CD14-positive monocyte (primary cell): Measurements from ENCODE around the gene STAC. TPM values are rescaled to one million over a fixed set of nuclear protein-coding genes. Genes with fewer than 3 reads are reported as not detected.

Experiments
- DNase-seq, 3 donors: peaks; one replicate each; pipeline ENCODE4 v3.0.0-alpha.2; 2011 to 2022
- H2AFZ ChIP-seq: 2 replicates; pipeline ENCODE4 v1.6.0; 2012; ENCODE audit warnings: mild to moderate bottlenecking, low read depth, low read length, inconsistent platforms; ENCODE audit not compliant: insufficient read depth, poor library complexity, severe bottlenecking
- H3K27ac ChIP-seq, 2 donors: 1 replicate in 1 of 2; 2 replicates in 1 of 2; pipeline ENCODE4 v1.5.1; 2012 to 2013; ENCODE audit warnings: low read length in 2 of 2, control low read depth in 1 of 2, inconsistent platforms in 1 of 2, low read depth in 1 of 2, mild to moderate bottlenecking in 1 of 2
- H3K27me3 ChIP-seq, 2 donors: one replicate each; pipeline versions ENCODE4 v1.6.0 to v1.6.1; 2011 to 2013; ENCODE audit warnings: low read length in 2 of 2; ENCODE audit not compliant: control insufficient read depth in 2 of 2, insufficient read depth in 2 of 2
- H3K36me3 ChIP-seq, 2 donors: replicated peaks in 1 of 2; 1 replicate in 1 of 2; 2 replicates in 1 of 2; pipeline versions ENCODE4 v1.5.1 to v1.6.1; 2012 to 2013; ENCODE audit warnings: low read length in 2 of 2, control low read depth in 1 of 2, inconsistent platforms in 1 of 2, mild to moderate bottlenecking in 1 of 2; ENCODE audit not compliant: insufficient read depth in 2 of 2, control insufficient read depth in 1 of 2
- H3K4me1 ChIP-seq, 2 donors: 1 replicate in 1 of 2; 2 replicates in 1 of 2; pipeline versions ENCODE4 v1.5.1 to v1.6.1; 2012 to 2013; ENCODE audit warnings: low read length in 2 of 2, control low read depth in 1 of 2, inconsistent platforms in 1 of 2, mild to moderate bottlenecking in 1 of 2, moderate library complexity in 1 of 2; ENCODE audit not compliant: insufficient read depth in 2 of 2, control insufficient read depth in 1 of 2
- H3K4me2 ChIP-seq: replicated peaks from 2 replicates; pipeline ENCODE3; 2012; ENCODE audit warnings: low read length, moderate library complexity, mild to moderate bottlenecking; ENCODE audit not compliant: poor library complexity, severe bottlenecking; ENCODE audit errors: extremely low read depth
- H3K4me3 ChIP-seq, 3 experiments: fragments of 200-600 bp in 1 of 3; sonication (generic) in 1 of 3; replicated peaks in 1 of 3; 1 replicate in 2 of 3; 2 replicates in 1 of 3; pipeline ENCODE4 v1.5.1; 2011 to 2013; ENCODE audit warnings: low read length in 3 of 3, mild to moderate bottlenecking in 3 of 3, control low read depth in 2 of 3, low read depth in 2 of 3, inconsistent platforms in 1 of 3, moderate library complexity in 1 of 3
- H3K79me2 ChIP-seq: 2 replicates; pipeline ENCODE4 v1.6.0; 2012; ENCODE audit warnings: mild to moderate bottlenecking, control low read depth, inconsistent platforms, low read length, moderate library complexity; ENCODE audit not compliant: insufficient read depth
- H3K9ac ChIP-seq: 2 replicates; pipeline ENCODE4 v1.6.0; 2017; ENCODE audit warnings: low read length, mild to moderate bottlenecking; ENCODE audit not compliant: insufficient read depth, poor library complexity, severe bottlenecking
- H3K9me3 ChIP-seq, 2 donors: replicated peaks in 1 of 2; 1 replicate in 1 of 2; 2 replicates in 1 of 2; pipeline versions ENCODE4 v1.5.1 to v1.6.1; 2012 to 2013; ENCODE audit warnings: low read length in 2 of 2, control low read depth in 1 of 2; ENCODE audit not compliant: control insufficient read depth in 1 of 2, insufficient read depth in 1 of 2
- H4K20me1 ChIP-seq: 2 replicates; pipeline ENCODE4 v1.6.0; 2012; ENCODE audit warnings: mild to moderate bottlenecking, low read length, control low read depth, moderate library complexity; ENCODE audit not compliant: insufficient read depth
- H3K27ac Mint-ChIP-seq, 7 donors: one replicate each; pipeline ENCODE4 v1.8.0; 2020; ENCODE audit warnings: mild to moderate bottlenecking in 7 of 7, mixed read lengths in 7 of 7, moderate library complexity in 6 of 7, inconsistent platforms in 2 of 7
- H3K27me3 Mint-ChIP-seq, 3 donors: one replicate each; pipeline ENCODE4 v1.8.0; 2021 to 2022; ENCODE audit warnings: low read depth in 3 of 3, mild to moderate bottlenecking in 3 of 3, mixed read lengths in 3 of 3, moderate library complexity in 3 of 3, inconsistent platforms in 1 of 3
- H3K36me3 Mint-ChIP-seq, 2 donors: one replicate each; pipeline ENCODE4 v1.8.0; 2020; ENCODE audit warnings: mixed read lengths in 2 of 2, inconsistent platforms in 1 of 2, mild to moderate bottlenecking in 1 of 2
- H3K4me1 Mint-ChIP-seq: one replicate; pipeline ENCODE4 v1.8.0; 2020; ENCODE audit warnings: mild to moderate bottlenecking, mixed read lengths
- H3K4me3 Mint-ChIP-seq, 2 donors: one replicate each; pipeline ENCODE4 v1.8.0; 2020; ENCODE audit warnings: mild to moderate bottlenecking in 2 of 2, mixed read lengths in 2 of 2, moderate library complexity in 1 of 2
- H3K9me3 Mint-ChIP-seq, 7 donors: one replicate each; pipeline ENCODE4 v1.8.0; 2020 to 2022; ENCODE audit warnings: mixed read lengths in 7 of 7, mild to moderate bottlenecking in 6 of 7, moderate library complexity in 6 of 7, inconsistent platforms in 2 of 7
- WGBS: methylation state at CpG from one replicate; pipeline ENCODE4 v1.1.5; 2013; ENCODE audit warnings: missing lambda C conversion rate; ENCODE audit not compliant: insufficient coverage; 5-methylcytosine and 5-hydroxymethylcytosine counted together
- intact Hi-C, 2 donors: fragments of 100-400 bp; cut with micrococcal nuclease; formaldehyde crosslinking; loops; one replicate each; pipeline versions ENCODE4 v1.15.0 to v1.15.1; 2023
- polyA plus RNA-seq, 3 donors: library from polyadenylated mRNA; depleted of rRNA in 1 of 3; unstranded in 2 of 3; stranded (reverse) in 1 of 3; fragments of 300-500 nt in 2 of 3; fragments of >200 nt in 1 of 3; fragmentation: Illumina TruSeq in 2 of 3; gene quantifications; 1 replicate in 2 of 3; 2 replicates in 1 of 3; pipeline ENCODE4 v1.2.3, GENCODE V29; 2012 to 2021
- TF ChIP-seq, protein P1 (sequence below): fragments of 200-600 bp; IDR thresholded peaks from one replicate; pipeline ENCODE4 v1.8.0; 2022; ENCODE audit warnings: antibody characterized with exemption, mild to moderate bottlenecking

STAC gene
- polyA plus RNA-seq, 3 donors = 0.10 to 0.40 (median 0.12) TPM

DNA sequence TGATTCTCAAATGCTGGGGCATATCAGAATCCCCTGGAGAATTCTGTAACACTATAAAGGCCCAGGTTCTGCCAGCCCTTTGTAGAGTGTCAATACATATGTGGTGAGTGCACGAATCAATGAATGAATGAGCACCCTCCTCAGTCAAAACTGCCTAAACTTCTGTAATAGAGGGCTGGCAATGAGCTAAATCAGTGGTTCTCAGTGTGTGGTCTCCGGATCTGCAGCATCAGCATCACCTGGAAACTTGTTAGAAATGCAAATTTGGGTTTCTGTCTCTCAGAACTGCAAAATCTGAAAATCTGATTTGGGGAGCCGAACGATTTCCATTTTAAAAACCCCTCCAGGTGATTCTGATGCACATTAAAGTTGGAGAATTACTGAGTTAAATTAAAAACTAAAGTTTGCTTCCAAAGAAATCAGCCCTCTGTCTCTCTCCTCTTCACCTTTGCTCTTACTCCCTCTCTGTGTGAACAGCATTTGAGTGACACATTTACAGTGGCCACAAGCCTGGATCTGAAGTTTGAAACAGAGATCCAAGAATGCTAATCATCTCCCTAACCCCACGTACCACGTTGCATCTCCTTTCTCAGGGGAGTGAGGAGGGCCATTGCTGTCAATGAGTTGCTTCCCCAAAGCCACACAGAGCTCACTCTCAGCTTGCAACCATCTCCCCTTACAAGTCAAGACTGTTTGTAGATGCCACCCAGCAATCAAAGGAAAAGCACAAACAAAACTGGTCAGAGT lies 109.5 kb downstream of the STAC start:
- WGBS = 100% methylated on average over 1 of the region's 6 CpGs
- no peak overlapping the region for H3K9ac ChIP-seq
- H3K79me2 ChIP-seq = no peaks in the 10 kb centered on the region
- intact Hi-C loops = no loop called here
- H3K4me1 Mint-ChIP-seq = peaks cover 20% of the 10 kb centered on the region
- no peaks in the 10 kb centered on the region for H3K27me3 ChIP-seq
- no peaks in the 10 kb centered on the region for H4K20me1 ChIP-seq
- peaks cover 0 to 7% of the 10 kb centered on the region in 2 donors for H3K36me3 Mint-ChIP-seq
- no peak overlapping the region for H3K4me3 ChIP-seq
- TF ChIP-seq, protein P1, sequence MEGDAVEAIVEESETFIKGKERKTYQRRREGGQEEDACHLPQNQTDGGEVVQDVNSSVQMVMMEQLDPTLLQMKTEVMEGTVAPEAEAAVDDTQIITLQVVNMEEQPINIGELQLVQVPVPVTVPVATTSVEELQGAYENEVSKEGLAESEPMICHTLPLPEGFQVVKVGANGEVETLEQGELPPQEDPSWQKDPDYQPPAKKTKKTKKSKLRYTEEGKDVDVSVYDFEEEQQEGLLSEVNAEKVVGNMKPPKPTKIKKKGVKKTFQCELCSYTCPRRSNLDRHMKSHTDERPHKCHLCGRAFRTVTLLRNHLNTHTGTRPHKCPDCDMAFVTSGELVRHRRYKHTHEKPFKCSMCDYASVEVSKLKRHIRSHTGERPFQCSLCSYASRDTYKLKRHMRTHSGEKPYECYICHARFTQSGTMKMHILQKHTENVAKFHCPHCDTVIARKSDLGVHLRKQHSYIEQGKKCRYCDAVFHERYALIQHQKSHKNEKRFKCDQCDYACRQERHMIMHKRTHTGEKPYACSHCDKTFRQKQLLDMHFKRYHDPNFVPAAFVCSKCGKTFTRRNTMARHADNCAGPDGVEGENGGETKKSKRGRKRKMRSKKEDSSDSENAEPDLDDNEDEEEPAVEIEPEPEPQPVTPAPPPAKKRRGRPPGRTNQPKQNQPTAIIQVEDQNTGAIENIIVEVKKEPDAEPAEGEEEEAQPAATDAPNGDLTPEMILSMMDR = no peak
- peaks cover 0 to 5% (median 0%) of the 10 kb centered on the region in 7 donors for H3K9me3 Mint-ChIP-seq
- no peak overlapping the region for H3K27ac ChIP-seq
- no peak overlapping the region for H2AFZ ChIP-seq
- no peak overlapping the region for H3K4me2 ChIP-seq
- no peak overlapping the region for H3K27ac Mint-ChIP-seq
- no peaks in the 10 kb centered on the region for H3K9me3 ChIP-seq
- H3K4me1 ChIP-seq = peaks cover 9 to 10% of the 10 kb centered on the region in 2 donors
- H3K36me3 ChIP-seq = no peaks in the 10 kb centered on the region
- H3K4me3 Mint-ChIP-seq = no peak overlapping the region
- DNase-seq = no peak
- H3K27me3 Mint-ChIP-seq = no peaks in the 10 kb centered on the region

DNA sequence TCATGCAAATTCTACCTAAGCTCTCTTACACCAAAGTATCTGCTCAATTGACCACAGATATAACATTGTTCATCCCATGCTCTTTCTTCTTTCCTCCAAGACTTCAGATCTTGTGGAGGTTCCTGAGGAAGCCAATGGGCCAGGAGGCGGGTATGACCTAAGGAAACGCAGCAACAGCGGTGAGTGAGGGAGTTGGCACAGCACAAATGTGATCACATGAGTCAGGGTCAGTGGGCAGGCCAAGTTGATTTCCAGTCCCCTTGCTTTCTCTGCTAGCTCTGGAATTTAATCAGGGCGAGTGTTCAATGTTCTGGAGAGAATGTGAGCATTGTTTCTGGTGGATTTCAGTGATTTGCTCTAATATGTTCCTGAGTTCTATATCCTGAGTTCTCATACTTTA lies 112.7 kb downstream of the STAC start:
- peaks cover 2 to 3% of the 10 kb centered on the region in 2 donors for H3K36me3 Mint-ChIP-seq
- Histone ChIP-seq H3K27me3 (no peaks in the 10 kb centered on the region), H3K36me3 (no peaks in the 10 kb centered on the region), H3K79me2 (no peaks in the 10 kb centered on the region), H2AFZ (no peak overlapping the region), H4K20me1 (no peaks in the 10 kb centered on the region), H3K4me3 (no peak overlapping the region), H3K9me3 (no peaks in the 10 kb centered on the region), H3K27ac (no peak overlapping the region), H3K4me2 (no peak overlapping the region), H3K9ac (no peak overlapping the region), H3K4me1 (peaks cover 35 to 39% of the 10 kb centered on the region in 2 donors)
- no peak overlapping the region for H3K4me3 Mint-ChIP-seq
- WGBS = 91% methylated on average over 4 of the region's 4 CpGs
- no peak for DNase-seq
- intact Hi-C loops = no loop called here
- TF ChIP-seq, protein P1 = no peak
- H3K27me3 Mint-ChIP-seq = peaks cover 0 to 2% (median 1%) of the 10 kb centered on the region in 3 donors
- H3K27ac Mint-ChIP-seq = peak overlapping the region in 1 of 7 donors; percentile 13
- peaks cover 0 to 3% (median 0%) of the 10 kb centered on the region in 7 donors for H3K9me3 Mint-ChIP-seq
- H3K4me1 Mint-ChIP-seq = peaks cover 50% of the 10 kb centered on the region
